Left ventricle myocardium inferior (tissue), 1 donor: ENCODE results near the gene SLC43A2. TPM values are rescaled to one million over a fixed set of nuclear protein-coding genes. Genes with fewer than 3 reads are reported as not detected.

Source experiments
- DNase-seq: peaks from one replicate; pipeline ENCODE4 v3.0.0-alpha.2; 2020
- H3K27ac ChIP-seq: fragments of 200-600 bp; replicated peaks from 2 replicates; pipeline ENCODE4 v1.8.0; 2021
- H3K27me3 ChIP-seq: fragments of 200-600 bp; 2 replicates; pipeline ENCODE4 v1.8.0; 2021; ENCODE audit warnings: low read depth
- H3K36me3 ChIP-seq: fragments of 200-600 bp; 2 replicates; pipeline ENCODE4 v1.8.0; 2021
- H3K4me1 ChIP-seq: fragments of 200-600 bp; 2 replicates; pipeline ENCODE4 v1.8.0; 2021
- H3K4me3 ChIP-seq: fragments of 200-600 bp; 2 replicates; pipeline ENCODE4 v1.8.0; 2021; ENCODE audit warnings: mild to moderate bottlenecking, moderate library complexity
- H3K9me3 ChIP-seq: fragments of 200-600 bp; replicated peaks from 2 replicates; pipeline ENCODE4 v1.8.0; 2021
- CTCF ChIP-seq: fragments of 200-600 bp; IDR thresholded peaks from 2 replicates; pipeline ENCODE4 v1.8.0; 2021; ENCODE audit warnings: antibody characterized with exemption, mild to moderate bottlenecking, borderline replicate concordance
- intact Hi-C: fragments of 100-400 bp; cut with micrococcal nuclease; formaldehyde crosslinking; loops from one replicate; pipeline ENCODE4 v1.11.0; 2022
- total RNA-seq: library from RNA; stranded (reverse); fragmentation: NEBNext Ultra II Directional; extraction: Animal tissue kit (Norgen Biotek cat#: 25700); gene quantifications from one replicate; pipeline ENCODE4 v1.2.1, GENCODE V29; 2021
- donor health status: DM: no; HTN: yes; CAD: no; lungs with severe emphysema.

SLC43A2 gene
- total RNA-seq, 1 donor from 2014 or later = 4.0 TPM

DNA sequence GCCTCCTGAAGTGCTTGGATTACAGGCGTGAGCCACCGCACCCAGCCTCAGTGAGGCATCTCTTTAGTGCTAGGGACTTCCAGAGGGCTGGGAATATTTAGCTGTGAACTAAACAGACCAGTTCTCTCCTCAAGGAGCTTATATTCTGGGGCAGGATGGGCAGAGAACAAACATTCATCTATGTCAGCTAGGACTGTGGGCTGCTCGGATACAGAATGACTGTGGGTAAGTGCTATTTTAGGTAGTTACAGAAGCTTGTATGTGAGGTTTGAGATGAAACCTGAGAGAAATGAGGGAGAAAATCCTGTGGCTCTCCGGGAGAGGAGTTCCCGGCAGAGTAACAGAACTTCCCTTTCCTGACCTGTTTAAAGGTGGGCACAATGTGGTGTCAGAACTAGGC, 106.0 kb downstream of the SLC43A2 start:
- H3K4me1 ChIP-seq = peaks cover 2% of the 10 kb centered on the region
- no peaks in the 10 kb centered on the region for H3K27me3 ChIP-seq
- no peak overlapping the region for H3K27ac ChIP-seq
- intact Hi-C loops = no loop called here
- no peak for TF ChIP-seq CTCF
- DNase-seq = no peak
- peaks cover 39% of the 10 kb centered on the region for H3K36me3 ChIP-seq
- no peak overlapping the region for H3K4me3 ChIP-seq
- no peaks in the 10 kb centered on the region for H3K9me3 ChIP-seq

DNA sequence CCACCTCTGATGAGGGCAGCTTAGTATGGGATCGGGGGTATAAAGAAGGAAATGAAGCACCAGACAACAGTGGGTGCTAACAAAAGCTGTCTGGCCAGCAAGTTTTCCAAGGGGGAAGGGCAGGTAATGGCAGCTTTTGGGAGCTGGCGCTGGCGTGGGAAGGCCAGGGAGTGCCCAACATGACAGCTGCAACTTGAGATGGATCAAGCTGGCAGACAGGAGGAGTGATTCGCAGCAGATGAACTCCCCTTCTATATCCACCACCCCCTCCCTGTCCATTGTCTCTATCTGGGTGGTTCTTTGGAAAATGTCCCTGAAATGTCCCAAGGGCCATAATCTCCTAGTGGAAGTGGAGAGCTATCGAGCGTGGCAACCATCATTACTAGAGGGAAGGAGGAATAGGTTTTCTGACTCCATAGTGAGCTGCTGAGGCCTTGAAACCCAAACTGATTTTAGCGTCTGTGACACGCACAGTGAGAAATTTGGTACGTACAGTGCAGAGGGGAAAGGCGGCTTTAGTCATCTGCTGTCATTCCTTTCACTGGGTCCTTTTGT, 107.5 kb downstream of the SLC43A2 start:
- Histone ChIP-seq H3K36me3 (peaks cover 25% of the 10 kb centered on the region), H3K4me1 (peaks cover 14% of the 10 kb centered on the region), H3K9me3 (no peaks in the 10 kb centered on the region), H3K4me3 (no peak overlapping the region), H3K27me3 (no peaks in the 10 kb centered on the region), H3K27ac (no peak overlapping the region)
- intact Hi-C loops = no loop called here
- DNase-seq = no peak
- TF ChIP-seq CTCF = no peak

DNA sequence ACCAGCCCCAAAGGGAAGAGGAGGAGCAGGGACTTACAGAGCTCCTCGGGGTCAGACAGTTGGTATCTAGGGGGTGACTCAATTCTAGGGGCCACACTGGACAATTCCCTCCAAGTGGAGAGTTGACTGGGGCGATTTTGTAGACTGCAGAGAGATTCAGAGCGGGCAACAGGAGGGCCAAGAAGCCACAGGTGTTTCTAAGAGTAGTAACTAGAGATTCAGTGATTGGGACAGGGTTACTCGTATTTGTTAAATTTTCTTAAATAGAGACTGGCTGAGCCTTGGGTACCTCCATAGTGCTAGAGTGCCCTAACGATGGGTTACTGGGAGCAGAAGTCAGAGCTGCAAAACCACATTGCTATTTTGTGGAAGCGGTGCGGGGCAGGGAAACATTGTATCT, 109.0 kb downstream of the SLC43A2 start:
- Histone ChIP-seq H3K4me1 (peaks cover 29% of the 10 kb centered on the region), H3K27me3 (no peaks in the 10 kb centered on the region), H3K4me3 (no peak overlapping the region), H3K36me3 (peaks cover 15% of the 10 kb centered on the region), H3K9me3 (no peaks in the 10 kb centered on the region), H3K27ac (no peak overlapping the region)
- TF ChIP-seq CTCF = no peak
- no peak for DNase-seq
- intact Hi-C loops = loop anchor here (5.0 to 10.0 kb wide), 2 partner anchors 65 to 152 kb away; partner anchors contain the start of gene CRK

Other genes starting within 250 kb of the SLC43A2 start
- gene YWHAE, start 228.6 kb downstream of the SLC43A2 start, total RNA-seq = 569 TPM
- gene CRK, start 172.6 kb downstream of the SLC43A2 start, total RNA-seq = 37.5 TPM
- gene MYO1C, start 136.1 kb downstream of the SLC43A2 start, total RNA-seq = 150 TPM
- 35.2 TPM for gene INPP5K, start 112.2 kb downstream of the SLC43A2 start, total RNA-seq
- gene PITPNA, start 66.0 kb downstream of the SLC43A2 start, total RNA-seq = 49.1 TPM
- gene SCARF1, start 16.9 kb upstream of the SLC43A2 start, total RNA-seq = 12.2 TPM
- gene RILP, start 21.0 kb upstream of the SLC43A2 start, total RNA-seq = 81.7 TPM
- 136 TPM for gene PRPF8, start 56.0 kb upstream of the SLC43A2 start, total RNA-seq
- 1.8 TPM for gene TLCD2, start 81.5 kb upstream of the SLC43A2 start, total RNA-seq
- gene WDR81, start 95.9 kb upstream of the SLC43A2 start, total RNA-seq = 9.3 TPM
- gene SERPINF2, start 114.0 kb upstream of the SLC43A2 start, total RNA-seq = 0.33 TPM
- 122 TPM for gene SERPINF1, start 133.2 kb upstream of the SLC43A2 start, total RNA-seq
- 13.7 TPM for gene SMYD4, start 201.1 kb upstream of the SLC43A2 start, total RNA-seq
- gene RPA1, start 201.2 kb upstream of the SLC43A2 start, total RNA-seq = 72.0 TPM